HepG2 (cell line): ENCODE results near the gene URM1. TPM values are rescaled to one million over a fixed set of nuclear protein-coding genes. Genes with fewer than 3 reads are reported as not detected.

Source experiments
- BORCS8-MEF2B ChIP-seq: sonication (generic); formaldehyde crosslinking; IDR thresholded peaks from 2 replicates; pipeline ENCODE4 v1.8.0; 2022; ENCODE audit warnings: mild to moderate bottlenecking, missing genetic modification reagents
- BRD4 ChIP-seq: sonication (generic); formaldehyde crosslinking; IDR thresholded peaks from 2 replicates; pipeline ENCODE4 v1.4.0; 2020; ENCODE audit warnings: missing genetic modification reagents
- BRF2 ChIP-seq: sonication (generic); formaldehyde crosslinking; IDR thresholded peaks from 2 replicates; pipeline ENCODE4 v1.8.1; 2022; ENCODE audit warnings: mild to moderate bottlenecking, missing genetic modification reagents
- HNF1B ChIP-seq: sonication (generic); formaldehyde crosslinking; IDR thresholded peaks from 2 replicates; pipeline ENCODE4 v1.5.1; 2020; ENCODE audit warnings: mild to moderate bottlenecking, moderate library complexity, missing genetic modification reagents
- MYC ChIP-seq: sonication (generic); formaldehyde crosslinking; IDR thresholded peaks from 2 replicates; pipeline ENCODE4 v1.9.0; 2021; ENCODE audit warnings: missing genetic modification reagents, borderline replicate concordance
- MZF1 ChIP-seq: sonication (generic); formaldehyde crosslinking; IDR thresholded peaks from 2 replicates; pipeline ENCODE4 v1.8.1; 2023; ENCODE audit warnings: mild to moderate bottlenecking, missing genetic modification reagents, borderline replicate concordance
- PAWR ChIP-seq: sonication (generic); formaldehyde crosslinking; IDR thresholded peaks from 2 replicates; pipeline ENCODE4 v1.4.0; 2020; ENCODE audit warnings: missing genetic modification reagents, mild to moderate bottlenecking, borderline replicate concordance
- POLR2G ChIP-seq: fragments of 200-400 bp; formaldehyde crosslinking; IDR thresholded peaks from 2 replicates; pipeline ENCODE4 v1.6.1; 2018; ENCODE audit warnings: mild to moderate bottlenecking, low read depth, low read length, moderate library complexity
- SP4 ChIP-seq: sonication (generic); formaldehyde crosslinking; IDR thresholded peaks from 2 replicates; pipeline ENCODE4 v1.8.1; 2023; ENCODE audit warnings: mild to moderate bottlenecking, missing genetic modification reagents
- ZBTB46 ChIP-seq: sonication (generic); formaldehyde crosslinking; IDR thresholded peaks from 2 replicates; pipeline ENCODE4 v1.4.0; 2020; ENCODE audit warnings: mild to moderate bottlenecking, missing genetic modification reagents, borderline replicate concordance
- ZBTB7B ChIP-seq: sonication (generic); formaldehyde crosslinking; IDR thresholded peaks from 2 replicates; pipeline ENCODE4 v1.4.0; 2020; ENCODE audit warnings: missing genetic modification reagents
- ZFP91 ChIP-seq: sonication (generic); formaldehyde crosslinking; IDR thresholded peaks from 2 replicates; pipeline ENCODE4 v1.9.0; 2022; ENCODE audit warnings: missing genetic modification reagents, mild to moderate bottlenecking, borderline replicate concordance
- ZNF101 ChIP-seq: sonication (generic); formaldehyde crosslinking; IDR thresholded peaks from 2 replicates; pipeline ENCODE4 v1.4.0; 2020; ENCODE audit warnings: mild to moderate bottlenecking, low read depth, missing genetic modification reagents, borderline replicate concordance
- ZNF274 ChIP-seq: sonication (generic); formaldehyde crosslinking; IDR thresholded peaks from 2 replicates; pipeline ENCODE4 v1.5.1; 2020; ENCODE audit warnings: mild to moderate bottlenecking, missing genetic modification reagents
- ZNF496 ChIP-seq: sonication (generic); formaldehyde crosslinking; IDR thresholded peaks from 2 replicates; pipeline ENCODE4 v1.8.1; 2023; ENCODE audit warnings: mild to moderate bottlenecking, moderate library complexity, missing genetic modification reagents; ENCODE audit not compliant: insufficient replicate concordance
- ZNF710 ChIP-seq: sonication (generic); formaldehyde crosslinking; IDR thresholded peaks from 2 replicates; pipeline ENCODE4 v1.5.0; 2020; ENCODE audit warnings: mild to moderate bottlenecking, missing genetic modification reagents, borderline replicate concordance
- ZNF746 ChIP-seq: sonication (generic); formaldehyde crosslinking; IDR thresholded peaks from 2 replicates; pipeline ENCODE4 v1.8.0; 2022; ENCODE audit warnings: mild to moderate bottlenecking, missing genetic modification reagents
- polyA plus RNA-seq, 8 experiments: library from polyadenylated mRNA; depleted of rRNA in 3 of 8; stranded (reverse) in 7 of 8; unstranded in 1 of 8; fragments of >200 nt; fragmentation: Illumina TruSeq in 4 of 8; extraction: Trizol in 4 of 8; gene quantifications; 2 replicates each; pipeline versions ENCODE4 v1.2.1 to v1.2.3, GENCODE V29; 2011 to 2016; ENCODE audit warnings: low read depth in 4 of 8, missing spikeins in 1 of 8, mixed read lengths in 1 of 8; ENCODE audit not compliant: insufficient read depth in 1 of 8
- total RNA-seq, 5 experiments: library from RNA; depleted of rRNA; stranded (reverse); fragments of >200 nt; fragmentation: Illumina TruSeq; extraction: Trizol; gene quantifications; 2 replicates each; pipeline ENCODE4 v1.2.3, GENCODE V29; 2016; ENCODE audit warnings: low read depth in 1 of 5

URM1 gene
- total and polyA plus RNA-seq, 2 of the 13 experiments (the other 11 are each of a cell fraction or from before 2014, with no cell fraction given) = 37.1 to 41.3 TPM

GRCh38 chr9:128405077-128405779 is 34.1 kb downstream of the URM1 start (continued):
- TF ChIP-seq POLR2G = peak; percentile 51
- TF ChIP-seq ZNF710 (CRISPR knock-in tag) = peak; percentile 43; the same call in 1 of the 2 replicates
- no peak; the same call in 1 of the 2 replicates for TF ChIP-seq SP4 (CRISPR knock-in tag)
- 0 out of 2 replicates have a peak, but pooled peaks have one; percentile 25 for TF ChIP-seq ZNF746
- peak; percentile 47; the same call in 1 of the 2 replicates for TF ChIP-seq ZFP91 (CRISPR knock-in tag)
- TF ChIP-seq BRD4 (CRISPR knock-in tag) = 0 out of 2 replicates have a peak, but pooled peaks have one; percentile 51
- no peak for TF ChIP-seq PAWR (CRISPR knock-in tag)
- TF ChIP-seq ZNF101 (CRISPR knock-in tag) = no peak
- TF ChIP-seq ZNF274 (CRISPR knock-in tag) = no peak
- TF ChIP-seq ZBTB7B (CRISPR knock-in tag) = peak; percentile 38; the same call in 1 of the 2 replicates
- TF ChIP-seq MYC (CRISPR knock-in tag) = peak; percentile 10; the same call in 1 of the 2 replicates
- TF ChIP-seq BORCS8-MEF2B = peak; percentile 65
- TF ChIP-seq HNF1B (CRISPR knock-in tag) = peak; percentile 36; the same call in 1 of the 2 replicates
- 0 out of 2 replicates have a peak, but pooled peaks have one; percentile 68 for TF ChIP-seq ZBTB46
- TF ChIP-seq BRF2 (CRISPR knock-in tag) = no peak
- 0 out of 2 replicates have a peak, but pooled peaks have one; percentile 42 for TF ChIP-seq MZF1 (CRISPR knock-in tag)
- no peak for TF ChIP-seq ZNF496 (CRISPR knock-in tag)
